AG08396 (cell line): ENCODE results near the gene ANKRD44.
"Not testable (repeated sequence)": the region's sequence is repeated elsewhere in the genome, so short reads cannot be mapped to it uniquely, and the experiment has no call there.

ENCODE experiments used
- DNase-seq: peaks from one replicate; pipeline ENCODE4 v3.0.0; 2012; ENCODE audit warnings: low spot score, mixed read lengths

ANKRD44 gene

GRCh38 chr2:197258580-197258979 is 52.0 kb downstream of the ANKRD44 start:
- no peak for DNase-seq

- DNase-seq, result no peak
These were observed 53.9 kb downstream of the ANKRD44 start for GRCh38 chr2:197256547-197257170.

- DNase-seq, result no peak
These were observed 54.6 kb downstream of the ANKRD44 start for GRCh38 chr2:197256021-197256420.

- DNase-seq, result peak; percentile 21
These were observed 55.0 kb downstream of the ANKRD44 start for GRCh38 chr2:197255543-197255942.

- no peak for DNase-seq
These were observed 55.6 kb downstream of the ANKRD44 start for GRCh38 chr2:197254776-197255530.

GRCh38 chr2:197251576-197251975 is 59.0 kb downstream of the ANKRD44 start:
- DNase-seq, result no peak

- DNase-seq, result no peak
These were observed 59.4 kb downstream of the ANKRD44 start for GRCh38 chr2:197251163-197251562.

- DNase-seq, result no peak
These were observed 60.5 kb downstream of the ANKRD44 start for GRCh38 chr2:197250084-197250397.

GRCh38 chr2:197249381-197250083 is 61.0 kb downstream of the ANKRD44 start:
- no peak for DNase-seq

- DNase-seq, result no peak
These were observed 62.0 kb downstream of the ANKRD44 start for GRCh38 chr2:197248623-197249022.

GRCh38 chr2:197248001-197248401 is 62.6 kb downstream of the ANKRD44 start:
- no peak for DNase-seq

GRCh38 chr2:197247083-197247482 is 63.5 kb downstream of the ANKRD44 start:
- DNase-seq, result no peak

GRCh38 chr2:197245829-197246804 is 64.5 kb downstream of the ANKRD44 start:
- no peak for DNase-seq

- no peak for DNase-seq
These were observed 66.2 kb downstream of the ANKRD44 start for GRCh38 chr2:197244349-197244748.

GRCh38 chr2:197242719-197243118 is 67.9 kb downstream of the ANKRD44 start:
- no peak for DNase-seq

- DNase-seq, result no peak
These were observed 69.0 kb downstream of the ANKRD44 start for GRCh38 chr2:197241596-197241995.

- DNase-seq, result no peak
These were observed 69.4 kb downstream of the ANKRD44 start for GRCh38 chr2:197241153-197241552.

GRCh38 chr2:197240421-197241041 is 70.0 kb downstream of the ANKRD44 start:
- no peak for DNase-seq

- not testable (repeated sequence) for DNase-seq
These were observed 70.6 kb downstream of the ANKRD44 start for GRCh38 chr2:197240018-197240417.

- DNase-seq, result no peak
These were observed 71.1 kb downstream of the ANKRD44 start for GRCh38 chr2:197239434-197239833.

GRCh38 chr2:197238043-197238365 is 72.6 kb downstream of the ANKRD44 start:
- DNase-seq, result no peak
